GM19328 (cell line): ENCODE data around the gene SLC6A6.

ENCODE experiments used
- ATAC-seq: cut with Tn5 transposase; IDR thresholded peaks from one replicate; pipeline ENCODE4 v1.9.1; 2021; ENCODE audit warnings: mild to moderate bottlenecking, moderate library complexity; ENCODE audit not compliant: unreplicated experiment

The SLC6A6 gene

DNA sequence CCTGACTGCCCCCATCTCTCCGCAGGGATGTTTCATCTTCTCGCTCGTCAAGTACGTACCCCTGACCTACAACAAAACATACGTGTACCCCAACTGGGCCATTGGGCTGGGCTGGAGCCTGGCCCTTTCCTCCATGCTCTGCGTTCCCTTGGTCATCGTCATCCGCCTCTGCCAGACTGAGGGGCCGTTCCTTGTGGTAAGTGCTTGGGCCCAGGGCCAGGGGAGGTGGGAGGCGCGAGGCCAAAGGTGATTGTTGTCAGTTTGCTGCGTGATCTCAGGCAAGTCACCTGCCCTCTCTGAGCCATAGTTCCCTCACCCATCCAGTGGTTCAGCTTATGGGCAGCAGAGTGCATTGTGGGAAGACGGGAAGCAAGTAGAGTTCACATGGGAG is 79.2 kb downstream of the SLC6A6 start:
- no peak for ATAC-seq

- no peak for ATAC-seq
Observed at GRCh38 chr3:14482271-14482721, 79.9 kb downstream of the SLC6A6 start.

GRCh38 chr3:14483286-14483685 is 80.9 kb downstream of the SLC6A6 start:
- no peak for ATAC-seq

DNA sequence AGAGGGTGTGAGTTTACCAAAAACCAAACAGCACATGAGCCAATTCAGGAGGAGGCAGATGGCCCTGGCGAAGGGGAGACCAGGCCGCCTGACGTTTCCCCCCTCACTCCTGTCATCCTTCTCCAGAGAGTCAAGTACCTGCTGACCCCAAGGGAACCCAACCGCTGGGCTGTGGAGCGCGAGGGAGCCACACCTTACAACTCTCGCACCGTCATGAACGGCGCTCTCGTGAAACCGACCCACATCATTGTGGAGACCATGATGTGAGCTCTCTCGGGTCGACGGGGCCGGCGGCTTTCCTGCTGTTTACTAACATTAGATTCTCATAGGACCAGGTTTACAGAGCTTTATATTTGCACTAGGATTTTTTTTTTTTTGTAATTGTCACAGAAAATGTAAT is 82.3 kb downstream of the SLC6A6 start:
- ATAC-seq, result no peak

- no peak for ATAC-seq
Observed at GRCh38 chr3:14485981-14486380, 83.6 kb downstream of the SLC6A6 start.

- no peak for ATAC-seq
Observed at GRCh38 chr3:14486460-14486859, 84.1 kb downstream of the SLC6A6 start.

DNA sequence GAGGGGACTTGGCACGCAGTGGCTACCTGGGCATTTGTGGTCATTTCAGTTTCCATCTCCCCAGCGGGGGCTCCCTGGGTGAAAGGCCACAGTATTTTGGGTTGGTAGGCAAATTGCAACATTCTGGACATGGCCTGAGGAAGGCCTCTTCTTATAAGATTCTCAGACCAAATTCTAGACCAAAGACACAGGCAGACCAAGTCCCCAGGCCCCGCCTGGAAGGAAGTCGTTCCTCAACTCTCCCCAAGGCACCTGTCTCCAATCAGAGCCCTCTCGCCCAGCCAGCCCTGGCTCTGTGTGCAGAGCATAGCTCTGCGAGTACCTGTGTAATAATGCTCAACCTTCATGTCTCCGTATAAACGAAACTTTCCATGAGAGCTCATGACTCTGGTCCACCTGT is 84.7 kb downstream of the SLC6A6 start:
- ATAC-seq, result no peak

GRCh38 chr3:14487821-14488220 is 85.4 kb downstream of the SLC6A6 start:
- no peak for ATAC-seq

DNA sequence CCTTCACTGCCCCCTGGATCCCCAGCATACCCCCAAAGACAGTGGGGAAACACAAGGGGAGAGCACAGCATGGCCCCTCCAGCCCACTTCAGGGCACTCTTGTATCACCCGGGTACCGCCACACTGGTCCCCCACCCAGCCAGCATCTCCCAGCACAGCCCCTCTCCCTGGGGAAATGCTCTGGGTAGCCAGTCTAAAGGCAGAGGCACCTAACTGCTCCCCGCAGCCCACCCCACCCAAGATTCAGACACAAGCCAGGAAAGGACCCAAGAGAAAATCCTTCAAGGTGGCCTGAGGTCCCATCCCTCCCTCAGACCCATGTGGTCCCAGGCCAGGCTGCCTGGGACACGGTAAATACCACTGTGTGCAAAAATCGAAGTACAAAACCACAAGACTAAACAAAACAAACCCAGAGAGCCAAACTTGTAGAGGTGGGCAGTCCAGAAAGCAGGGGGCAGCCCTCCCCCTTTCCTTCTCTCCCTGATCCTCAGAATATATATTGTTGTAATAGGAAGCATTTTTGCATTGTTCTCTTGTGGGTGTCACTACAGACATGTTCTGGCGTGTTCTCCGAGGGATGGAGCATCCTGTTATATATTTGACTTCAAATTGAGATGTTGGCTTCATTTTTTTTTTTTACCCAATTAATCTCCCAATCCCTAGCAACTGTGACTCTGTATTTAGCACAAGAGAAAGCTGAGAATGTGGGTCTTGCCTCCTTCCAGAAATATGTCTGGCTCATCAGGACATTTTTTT is 86.1 kb downstream of the SLC6A6 start:
- no peak for ATAC-seq

DNA sequence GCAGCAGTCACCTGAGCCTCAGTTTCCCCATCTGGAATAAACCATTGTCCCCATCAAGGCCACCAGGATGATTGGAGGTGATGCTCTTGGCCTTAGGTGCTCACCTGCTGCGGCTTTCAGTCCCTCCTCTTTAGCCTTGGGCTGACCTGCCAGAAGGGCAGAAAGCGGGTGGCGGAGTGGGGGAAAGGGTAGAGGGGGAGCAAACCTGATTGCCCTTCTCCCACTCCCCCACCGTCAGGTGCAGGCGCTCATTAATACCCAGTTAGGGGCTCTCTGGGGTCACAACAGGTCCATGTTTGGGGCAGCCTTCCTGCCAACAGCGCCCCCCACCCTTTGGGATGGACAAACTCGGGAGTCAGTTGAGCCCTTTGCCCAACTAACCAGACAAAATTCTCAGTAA is 87.2 kb downstream of the SLC6A6 start:
- no peak for ATAC-seq

- ATAC-seq, result no peak
Observed at GRCh38 chr3:14490255-14490654, 87.8 kb downstream of the SLC6A6 start.

- no peak for ATAC-seq
Observed at GRCh38 chr3:14490831-14491230, 88.4 kb downstream of the SLC6A6 start.

DNA sequence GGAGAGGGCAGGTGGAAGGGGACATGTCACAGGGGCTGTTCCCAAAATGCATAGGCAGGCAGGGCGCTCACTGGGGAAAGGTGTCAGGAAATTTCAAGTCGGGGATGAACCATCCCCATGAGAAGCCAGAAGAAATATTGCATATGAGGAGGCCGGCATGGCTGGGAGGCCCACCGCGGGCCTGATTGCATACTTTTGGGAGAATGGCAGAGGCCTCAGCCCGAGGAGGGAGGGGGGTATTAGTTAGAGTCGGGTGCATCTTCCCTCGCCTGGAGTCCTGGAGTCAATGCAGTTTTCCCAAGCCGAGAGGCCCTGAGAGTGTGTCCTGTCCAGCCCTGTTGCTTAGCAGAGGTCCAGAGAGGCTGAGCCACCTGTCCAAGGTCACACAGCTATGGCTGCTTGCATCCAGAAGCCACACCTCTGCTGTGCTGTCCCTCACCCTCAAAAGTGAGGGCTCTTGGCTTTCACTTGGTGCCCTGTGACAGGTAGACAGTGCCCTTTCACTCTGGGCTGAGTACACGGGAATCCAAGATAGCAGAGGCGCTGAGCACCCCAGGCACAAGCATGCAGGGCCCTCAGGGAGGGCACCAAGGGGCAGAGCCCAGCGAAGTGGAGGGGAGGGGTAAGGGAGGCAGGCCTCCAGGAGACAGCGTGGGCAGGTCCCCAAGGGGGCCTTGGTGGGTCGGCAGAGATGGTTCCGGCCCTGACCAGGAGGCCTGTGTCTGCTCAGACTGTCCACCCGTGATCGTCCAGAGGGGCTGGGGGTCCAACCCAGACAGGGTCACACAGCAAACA is 89.2 kb downstream of the SLC6A6 start:
- ATAC-seq, result no peak

DNA sequence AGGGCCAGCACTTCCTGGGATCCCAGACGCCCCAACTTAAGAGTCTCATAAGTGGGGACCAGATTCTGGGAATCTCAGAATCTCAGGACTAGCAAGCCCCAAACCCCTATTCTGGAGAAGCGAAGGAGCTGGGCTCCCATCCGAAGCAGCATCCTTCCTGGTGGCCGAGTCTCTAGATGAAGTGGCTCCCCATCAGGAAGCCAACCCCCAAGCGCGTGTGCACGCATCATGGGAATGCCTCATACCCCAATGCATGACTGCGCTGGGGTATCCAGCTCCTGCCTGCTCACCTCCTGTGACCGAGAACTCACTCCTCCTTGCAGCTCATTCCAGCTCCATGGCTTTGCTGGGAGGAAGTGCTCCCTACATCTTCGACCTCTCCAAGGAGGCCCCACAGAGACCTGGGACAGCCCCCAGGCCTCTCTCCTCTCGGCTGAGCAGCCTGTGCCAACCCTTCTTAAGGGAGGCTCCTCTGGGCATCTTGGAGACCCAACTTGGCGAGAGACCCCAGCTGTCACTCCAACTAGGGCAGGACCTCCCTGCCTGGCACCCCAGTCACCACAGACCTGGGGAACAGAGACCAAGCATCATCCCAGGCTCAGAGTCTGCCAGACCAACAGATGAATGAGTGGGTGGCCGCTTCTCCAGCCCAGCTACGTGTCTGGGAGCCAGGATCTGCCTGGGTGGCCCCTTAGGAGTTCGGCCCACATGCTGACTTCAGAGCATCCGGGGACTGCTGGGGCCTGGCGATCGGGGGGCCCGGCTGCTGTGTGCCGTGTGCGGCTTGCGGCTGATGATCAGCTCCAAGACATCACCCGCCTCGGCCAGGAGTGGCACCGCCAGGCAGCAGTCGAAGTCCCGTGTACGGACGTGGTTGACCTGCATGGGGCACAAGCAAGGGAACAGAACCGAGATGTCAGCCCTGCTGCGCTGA is 90.8 kb downstream of the SLC6A6 start:
- no peak for ATAC-seq

DNA sequence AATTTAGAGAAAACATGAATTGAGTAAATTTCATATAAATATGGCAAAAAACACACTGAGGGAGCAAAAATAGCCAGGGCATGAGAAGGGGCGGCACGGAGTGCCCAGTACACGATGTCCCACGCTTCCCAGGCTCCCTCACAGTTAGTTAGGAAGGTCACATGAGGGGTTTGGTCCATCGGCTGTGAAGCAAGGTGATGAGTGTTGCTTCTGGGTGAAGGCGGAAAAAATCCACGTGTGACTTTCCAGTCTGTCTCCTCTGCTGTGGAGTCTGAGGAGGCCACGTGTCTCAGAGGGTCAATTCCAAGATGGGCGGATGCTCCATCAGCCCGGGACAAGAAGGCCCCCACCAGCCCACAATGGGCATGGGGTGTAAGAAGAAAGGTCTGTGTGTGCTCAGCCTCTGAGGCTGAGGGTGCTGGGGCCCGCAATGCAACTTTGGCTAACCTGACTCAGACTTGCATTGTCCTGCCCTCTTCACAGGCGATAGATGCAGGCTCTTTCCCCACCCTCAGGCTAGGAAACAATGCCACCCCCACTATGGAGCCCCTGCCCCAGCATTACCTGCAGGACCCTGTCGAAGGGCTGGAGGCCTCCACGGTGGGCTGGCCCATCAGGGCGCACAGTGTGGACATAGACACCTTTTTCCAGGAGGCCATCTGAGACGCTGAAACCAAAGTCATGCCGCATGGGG is 92.0 kb downstream of the SLC6A6 start:
- no peak for ATAC-seq

GRCh38 chr3:14494973-14495300 is 92.5 kb downstream of the SLC6A6 start:
- no peak for ATAC-seq

DNA sequence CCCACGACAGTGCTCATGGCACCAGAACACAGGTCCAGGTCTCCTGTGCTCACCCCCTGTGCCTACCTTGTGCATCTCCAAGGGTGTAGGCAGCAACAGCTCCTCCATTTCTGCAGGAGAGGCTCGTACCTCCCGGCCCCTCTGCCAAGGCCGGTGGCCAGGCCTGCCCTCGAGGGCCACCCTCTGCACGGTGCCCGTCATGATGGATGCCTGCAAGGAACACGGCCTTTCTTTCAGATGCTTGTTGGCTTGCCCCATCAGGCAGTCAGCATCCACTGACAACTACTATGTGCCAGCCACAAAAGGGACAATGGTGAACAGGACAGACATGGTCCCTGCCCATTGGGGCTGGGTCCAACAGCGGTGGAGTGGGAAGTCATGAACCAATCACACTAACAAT is 93.9 kb downstream of the SLC6A6 start:
- ATAC-seq, result no peak

GRCh38 chr3:14497321-14497720 is 94.9 kb downstream of the SLC6A6 start:
- ATAC-seq, result no peak

DNA sequence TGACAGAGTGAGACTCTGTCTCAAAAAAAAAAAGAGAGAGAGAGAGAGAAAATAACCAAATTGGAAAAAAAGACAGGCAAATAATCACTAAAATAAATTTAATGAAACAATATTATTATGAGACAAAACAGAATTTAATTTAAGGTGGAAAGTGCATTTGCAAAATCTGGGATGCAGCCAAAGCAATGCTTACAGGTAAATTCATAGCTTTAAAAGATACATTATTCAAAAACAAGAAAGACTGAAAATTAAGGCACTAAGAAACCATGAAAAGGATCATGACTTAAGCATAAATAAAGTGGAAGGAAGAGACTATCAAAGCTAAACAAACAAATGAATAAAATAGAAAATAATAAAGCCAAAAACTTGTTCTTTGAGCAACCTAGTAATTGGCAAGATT is 100.1 kb downstream of the SLC6A6 start:
- ATAC-seq, result no peak

- ATAC-seq, result no peak
Observed at GRCh38 chr3:14503033-14503705, 100.8 kb downstream of the SLC6A6 start.
